ENCODE results near the gene GPR183. TPM values are rescaled to one million over a fixed set of nuclear protein-coding genes. Genes with fewer than 3 reads are reported as not detected.

Gene GPR183
- total RNA-seq, 8 experiments from 2014 or later, result 0.63 to 6.1 (median 1.1) TPM

DNA sequence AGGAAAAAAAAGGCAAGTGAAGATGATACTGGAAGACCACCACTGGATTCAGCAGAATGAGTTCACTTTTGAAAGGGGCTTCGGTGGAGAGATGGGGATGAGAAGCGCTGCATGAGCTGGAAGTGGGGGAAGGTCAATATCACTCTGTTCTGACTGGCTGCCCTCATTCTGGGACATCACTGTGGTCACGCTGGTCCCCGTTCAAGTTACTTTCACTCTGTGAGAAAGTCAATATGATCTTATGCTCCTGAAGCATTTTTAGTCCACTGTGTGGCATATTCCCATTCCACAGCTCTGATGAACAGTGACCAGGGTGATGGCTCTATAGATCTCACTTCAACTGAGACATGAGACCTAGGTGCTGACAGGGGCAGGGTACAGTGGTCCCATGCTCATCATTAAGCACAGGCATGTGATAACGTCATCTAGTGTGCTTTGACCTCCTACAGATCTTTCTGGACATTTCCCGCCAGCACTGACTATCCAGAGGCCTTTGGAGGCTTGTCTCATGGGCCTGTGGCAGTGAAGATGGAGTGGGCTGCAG lies 40.2 kb upstream of the GPR183 start:
- WGBS, 10 experiments, result 93 to 100% (median 94%) methylated on average over 2 to 5 of the region's 6 CpGs; no CpG with 5 or more reads in 5 of the 10 experiments
- H3K4me1 ChIP-seq (replicated peaks in 1 of 2), result peaks cover 5 to 7% of the 10 kb centered on the region in 2 donors
- in situ Hi-C loops (cut with MboI; ENCODE audit: low pct_unique_long_range_greater_than_20kb in 2 of 9, low sequenced_read_pairs in 9 of 9, unreplicated experiment in 9 of 9), result no loop called here
- no peak for ATAC-seq (replicated peaks in 6 of 8)
- H3K27ac ChIP-seq, result no peak overlapping the region
- no peak overlapping the region for H3K4me3 ChIP-seq

DNA sequence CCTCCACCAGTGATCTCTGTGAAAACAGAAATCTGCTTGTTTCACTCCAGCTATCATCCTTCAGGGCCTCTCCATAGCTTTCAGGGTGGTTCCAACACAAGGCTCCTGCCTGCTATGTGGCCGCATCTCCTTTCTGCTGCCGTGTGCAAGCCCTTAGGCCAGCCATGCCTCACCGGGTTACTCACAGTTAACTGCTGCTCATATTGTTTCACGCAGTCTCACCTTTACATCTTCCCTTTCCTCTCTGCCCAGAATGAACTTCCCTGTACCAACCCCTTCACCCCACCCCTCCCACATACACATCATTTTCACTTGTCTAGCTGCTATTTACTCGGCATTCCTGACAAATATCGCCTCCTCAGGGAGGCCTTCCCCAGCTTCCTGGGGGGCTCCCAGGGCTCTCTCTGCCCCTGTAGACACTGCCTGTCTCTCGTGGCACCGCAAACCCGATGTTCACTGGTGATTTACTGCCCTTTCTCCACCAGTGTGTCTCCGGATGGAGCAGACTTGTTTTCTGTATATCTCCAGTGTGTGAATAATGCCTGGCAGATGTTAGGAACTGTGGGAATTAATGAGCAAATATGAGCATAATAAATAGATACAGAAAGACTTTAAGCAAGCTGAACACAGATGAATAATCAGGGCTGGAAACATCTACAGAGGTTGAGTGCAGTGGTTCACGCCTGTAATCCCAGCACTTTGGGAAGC lies 39.3 kb upstream of the GPR183 start:
- in situ Hi-C loops (cut with MboI; ENCODE audit: low pct_unique_long_range_greater_than_20kb in 2 of 9, low sequenced_read_pairs in 9 of 9, unreplicated experiment in 9 of 9), result no loop called here
- H3K27ac ChIP-seq, result no peak overlapping the region
- peaks cover 5 to 7% of the 10 kb centered on the region in 2 donors for H3K4me1 ChIP-seq (replicated peaks in 1 of 2)
- H3K4me3 ChIP-seq, result no peak overlapping the region
- WGBS, 10 experiments, result 20 to 100% (median 73%) methylated on average over 1 to 8 of the region's 11 CpGs; no CpG with 5 or more reads in 3 of the 10 experiments
- ATAC-seq (replicated peaks in 6 of 8), result peak; percentile 18 to 91 (median 76)

DNA sequence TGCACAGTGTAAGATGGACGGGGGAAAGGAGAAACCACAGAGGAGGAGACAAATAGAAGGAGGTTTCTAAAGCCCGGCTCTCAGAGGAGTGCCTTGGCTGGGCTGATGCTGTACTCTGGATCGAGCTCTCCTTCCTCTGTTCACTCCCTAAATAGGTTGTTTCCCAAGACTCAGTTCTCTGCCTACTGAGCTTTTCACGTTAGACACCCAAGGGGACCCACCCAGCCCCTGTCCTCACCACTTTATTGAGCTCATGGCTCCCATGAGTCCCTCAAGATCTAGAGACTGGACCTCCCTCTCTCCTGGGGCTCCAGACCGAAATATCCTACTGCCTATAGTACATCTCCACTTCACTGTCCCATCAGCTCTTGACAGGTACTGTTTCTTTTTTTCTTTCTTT lies 38.1 kb upstream of the GPR183 start:
- Histone ChIP-seq H3K27ac (no peak overlapping the region), H3K4me1 (replicated peaks in 1 of 2) (peaks cover 5 to 7% of the 10 kb centered on the region in 2 donors), H3K4me3 (no peak overlapping the region)
- 76 to 100% (median 100%) methylated on average over 1 to 4 of the region's 5 CpGs; no CpG with 5 or more reads in 1 of the 10 experiments for WGBS, 10 experiments
- ATAC-seq (replicated peaks in 6 of 8), result no peak
- in situ Hi-C loops (cut with MboI; ENCODE audit: low pct_unique_long_range_greater_than_20kb in 2 of 9, low sequenced_read_pairs in 9 of 9, unreplicated experiment in 9 of 9), result no loop called here

DNA sequence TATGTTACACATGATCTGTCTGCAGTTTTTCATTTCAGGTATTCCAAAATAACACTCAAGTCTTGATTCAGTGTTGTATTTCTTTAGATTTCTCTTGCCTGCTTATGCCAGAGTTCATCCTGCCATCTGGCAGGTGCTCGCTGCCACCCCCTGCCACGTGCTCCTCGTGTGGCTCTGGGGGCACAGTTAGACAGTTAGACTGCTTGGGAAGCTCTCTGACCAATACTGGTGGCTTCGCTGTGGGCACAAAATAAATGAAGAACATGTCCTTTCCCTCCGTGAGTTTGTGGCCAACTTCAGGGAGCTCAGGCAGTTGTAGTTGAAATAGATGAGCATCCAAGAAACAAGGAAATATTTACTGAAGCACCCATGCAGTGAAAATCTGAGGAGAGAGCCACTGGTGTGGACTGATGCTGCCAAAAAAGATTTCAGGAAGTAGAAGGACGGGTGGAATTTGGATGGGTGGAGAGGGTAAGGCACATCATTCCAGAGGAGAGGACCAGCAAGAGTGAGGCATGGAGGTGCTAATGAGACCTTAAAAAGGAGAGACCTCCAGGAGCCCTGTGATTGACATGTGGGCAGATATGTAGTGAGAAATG lies 37.5 kb upstream of the GPR183 start:
- in situ Hi-C loops (cut with MboI; ENCODE audit: low pct_unique_long_range_greater_than_20kb in 2 of 9, low sequenced_read_pairs in 9 of 9, unreplicated experiment in 9 of 9), result no loop called here
- peaks cover 3 to 7% of the 10 kb centered on the region in 2 donors for H3K4me1 ChIP-seq (replicated peaks in 1 of 2)
- H3K27ac ChIP-seq, result no peak overlapping the region
- ATAC-seq (replicated peaks in 6 of 8), result no peak
- no peak overlapping the region for H3K4me3 ChIP-seq
- 63 to 100% (median 94%) methylated on average over 1 to 6 of the region's 6 CpGs; no CpG with 5 or more reads in 3 of the 10 experiments for whole genome bisulfite sequencing, 10 experiments

DNA sequence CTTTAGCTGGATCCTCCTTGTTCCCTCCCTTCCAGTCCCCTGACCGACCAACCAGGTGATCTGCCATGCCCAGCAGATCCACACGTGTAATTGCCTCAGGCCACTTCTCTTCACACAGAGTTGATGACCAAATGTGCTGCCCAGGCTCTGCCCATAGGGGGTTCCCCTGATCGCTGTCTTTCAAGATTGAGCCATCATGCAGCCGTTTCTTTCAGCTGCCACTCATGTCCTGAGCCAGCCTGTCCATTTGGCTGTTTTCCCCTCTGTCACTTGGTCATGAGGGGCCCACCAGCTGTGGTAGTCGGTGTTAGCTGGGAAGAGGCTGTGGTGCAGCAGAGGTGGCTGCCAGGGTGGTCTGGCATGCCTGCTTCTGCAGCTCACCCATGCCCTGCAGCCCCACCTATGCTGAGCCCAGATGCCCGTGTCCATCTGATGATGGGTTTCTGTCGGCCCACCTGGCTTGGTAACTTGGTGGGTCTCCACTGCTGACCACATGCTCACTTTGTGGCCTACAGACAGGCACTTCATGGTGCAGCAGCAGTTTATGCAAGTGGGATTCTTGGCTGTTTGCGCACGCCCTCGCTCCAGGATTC lies 35.6 kb upstream of the GPR183 start:
- peak in 1 of 8 experiments; percentile 20 for ATAC-seq (replicated peaks in 6 of 8)
- in situ Hi-C loops (cut with MboI; ENCODE audit: low pct_unique_long_range_greater_than_20kb in 2 of 9, low sequenced_read_pairs in 9 of 9, unreplicated experiment in 9 of 9), result no loop called here
- Histone ChIP-seq H3K27ac (no peak overlapping the region), H3K4me1 (replicated peaks in 1 of 2) (peaks cover 0 to 7% of the 10 kb centered on the region in 2 donors), H3K4me3 (no peak overlapping the region)
- 67 to 100% (median 80%) methylated on average over 1 to 4 of the region's 10 CpGs; no CpG with 5 or more reads in 3 of the 10 experiments for WGBS, 10 experiments

DNA sequence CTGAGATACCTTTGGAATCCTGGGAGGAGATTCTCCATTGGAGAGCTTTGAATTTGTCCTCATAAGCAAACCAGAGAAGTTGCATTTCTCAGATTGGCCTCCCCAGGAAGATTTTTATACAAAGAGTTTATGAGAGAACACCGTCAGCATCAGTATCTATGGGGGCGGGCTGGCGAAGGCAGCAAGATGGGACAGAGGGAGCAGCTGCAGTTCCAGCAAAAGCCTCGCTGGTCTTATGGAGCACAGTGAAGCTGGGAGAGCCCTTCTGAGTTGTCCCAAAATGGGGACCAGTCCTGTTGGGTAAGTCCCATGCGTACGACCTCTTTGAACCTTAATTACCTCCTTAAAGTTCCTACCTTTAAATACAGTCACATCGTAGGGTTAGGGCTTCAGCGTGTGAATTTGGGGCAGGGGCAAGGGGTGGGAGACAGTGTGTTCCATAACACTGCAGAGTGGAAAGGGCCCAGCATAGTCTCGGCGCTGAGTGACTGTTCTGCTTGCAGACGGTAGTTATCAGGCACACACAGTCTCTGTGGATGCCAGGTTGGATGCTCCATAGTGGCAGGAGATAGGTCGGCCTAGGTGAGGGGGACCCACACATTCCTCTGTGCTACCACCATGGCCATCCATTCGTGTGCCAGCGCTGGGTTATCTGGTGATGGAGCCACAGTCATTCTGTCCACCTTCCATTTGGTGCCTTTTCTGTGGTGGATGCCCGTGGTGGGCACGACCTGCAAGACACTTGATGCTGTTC lies 34.9 kb upstream of the GPR183 start:
- WGBS, 10 experiments, result 80 to 98% (median 93%) methylated on average over 1 to 9 of the region's 16 CpGs; no CpG with 5 or more reads in 4 of the 10 experiments
- Histone ChIP-seq H3K4me1 (replicated peaks in 1 of 2) (peaks cover 0 to 7% of the 10 kb centered on the region in 2 donors), H3K27ac (no peak overlapping the region), H3K4me3 (no peak overlapping the region)
- no peak for ATAC-seq (replicated peaks in 6 of 8)
- in situ Hi-C loops (cut with MboI; ENCODE audit: low pct_unique_long_range_greater_than_20kb in 2 of 9, low sequenced_read_pairs in 9 of 9, unreplicated experiment in 9 of 9), result no loop called here

DNA sequence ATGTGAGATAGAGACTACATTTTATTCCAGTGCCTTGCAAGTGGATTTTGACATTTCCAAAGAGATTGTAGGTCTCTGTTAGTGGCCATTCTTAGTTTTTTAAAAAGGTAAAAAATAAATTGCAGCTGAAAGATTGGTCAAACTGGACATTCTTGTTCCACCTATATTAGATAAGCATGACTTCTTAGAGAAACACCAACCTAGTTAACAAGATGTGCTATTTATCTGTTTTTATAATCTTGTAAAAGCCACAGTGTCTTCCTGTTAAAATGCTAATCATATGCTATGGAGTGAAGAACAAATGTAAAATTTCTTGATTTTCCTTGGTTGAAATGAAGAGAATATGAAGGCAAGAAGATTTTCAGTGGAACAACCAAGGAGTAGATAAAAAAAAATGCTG lies 33.4 kb upstream of the GPR183 start:
- Histone ChIP-seq H3K4me1 (replicated peaks in 1 of 2) (no peaks in the 10 kb centered on the region), H3K4me3 (no peak overlapping the region), H3K27ac (no peak overlapping the region)
- ATAC-seq (replicated peaks in 6 of 8), result no peak
- in situ Hi-C loops (cut with MboI; ENCODE audit: low pct_unique_long_range_greater_than_20kb in 2 of 9, low sequenced_read_pairs in 9 of 9, unreplicated experiment in 9 of 9), result no loop called here

DNA sequence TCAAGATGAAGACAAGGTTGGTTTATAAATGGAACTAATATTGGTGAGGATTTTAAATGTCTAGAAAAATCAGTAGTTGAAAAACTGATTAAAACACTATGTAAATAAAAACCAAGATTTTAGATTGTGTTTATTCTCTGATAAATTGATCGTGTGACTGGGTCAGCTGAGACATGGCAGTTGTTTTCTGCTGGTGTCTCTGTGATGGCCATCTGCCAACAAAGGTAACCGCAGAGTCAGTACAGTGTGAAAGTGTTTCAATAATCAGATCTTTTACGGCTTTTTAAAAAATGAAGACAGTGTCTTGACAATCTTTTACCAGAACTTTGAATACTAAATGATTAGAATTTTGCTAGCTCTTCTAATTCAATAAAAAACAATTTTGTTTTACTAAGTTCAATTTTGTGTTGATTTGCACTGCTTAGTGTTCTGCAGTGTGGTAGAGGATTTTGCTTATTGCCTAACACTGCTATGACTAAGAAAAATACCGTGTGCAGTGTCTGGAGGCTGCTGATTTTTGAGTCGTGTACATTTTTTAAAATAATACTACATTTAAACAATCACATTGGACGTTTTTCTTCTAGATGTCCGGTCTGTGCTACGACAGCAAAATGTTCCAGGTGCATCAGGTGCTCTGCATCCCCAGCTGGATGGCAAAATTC lies 32.7 kb upstream of the GPR183 start:
- Histone ChIP-seq H3K4me3 (no peak overlapping the region), H3K27ac (no peak overlapping the region), H3K4me1 (replicated peaks in 1 of 2) (no peaks in the 10 kb centered on the region)
- ATAC-seq (replicated peaks in 6 of 8), result no peak
- 46 to 100% (median 89%) methylated on average over 2 to 8 of the region's 8 CpGs for WGBS, 10 experiments
- in situ Hi-C loops (cut with MboI; ENCODE audit: low pct_unique_long_range_greater_than_20kb in 2 of 9, low sequenced_read_pairs in 9 of 9, unreplicated experiment in 9 of 9), result no loop called here

DNA sequence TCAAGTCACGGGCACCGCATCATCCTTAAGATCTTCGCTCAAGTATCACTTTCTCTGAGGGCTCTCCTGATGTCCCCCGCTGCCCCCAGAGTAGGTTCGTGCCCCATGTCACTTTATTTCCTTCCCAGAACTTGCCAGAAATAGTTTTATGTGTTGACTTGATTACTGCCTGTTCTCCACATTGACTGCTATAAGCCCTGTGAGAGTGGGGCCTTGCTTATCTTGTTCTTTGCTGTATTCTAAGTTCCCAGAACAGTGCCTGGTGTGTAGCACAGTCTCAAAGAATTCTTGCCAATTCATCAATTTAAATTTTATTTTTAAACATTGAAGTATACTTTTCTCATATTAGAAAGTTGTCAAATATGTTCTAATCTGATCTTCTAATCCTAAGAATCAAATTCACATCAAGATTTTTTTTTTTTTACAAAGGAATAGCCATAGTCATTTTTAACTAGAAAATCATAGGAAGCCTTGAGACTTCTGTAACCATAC lies 32.1 kb upstream of the GPR183 start:
- 80 to 100% (median 96%) methylated on average over 1 to 5 of the region's 5 CpGs; no CpG with 5 or more reads in 1 of the 10 experiments for WGBS, 10 experiments
- Histone ChIP-seq H3K4me3 (no peak overlapping the region), H3K27ac (no peak overlapping the region), H3K4me1 (replicated peaks in 1 of 2) (no peaks in the 10 kb centered on the region)
- ATAC-seq (replicated peaks in 6 of 8), result no peak
- in situ Hi-C loops (cut with MboI; ENCODE audit: low pct_unique_long_range_greater_than_20kb in 2 of 9, low sequenced_read_pairs in 9 of 9, unreplicated experiment in 9 of 9), result no loop called here

DNA sequence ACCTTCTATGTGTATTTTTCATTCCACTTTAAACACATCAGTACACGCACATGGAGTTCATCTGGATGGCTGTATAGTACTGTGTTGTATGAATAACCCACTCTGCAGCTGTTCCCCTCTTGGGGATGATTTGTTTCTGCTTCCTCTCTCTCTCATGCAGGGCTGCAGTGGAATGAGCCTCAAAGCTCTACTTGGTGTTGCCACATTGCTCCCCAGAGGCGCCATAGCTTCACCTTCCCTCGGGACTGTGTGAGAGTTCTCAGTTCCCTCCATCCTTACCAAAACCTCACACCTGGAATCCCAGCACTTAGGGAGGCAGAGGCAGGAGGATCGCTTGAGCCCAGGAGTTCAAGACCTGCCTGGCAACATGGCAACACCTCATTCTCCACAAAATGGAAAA lies 28.4 kb upstream of the GPR183 start:
- no peak overlapping the region for H3K27ac ChIP-seq
- no peaks in the 10 kb centered on the region for H3K4me1 ChIP-seq (replicated peaks in 1 of 2)
- no peak for ATAC-seq (replicated peaks in 6 of 8)
- in situ Hi-C loops (cut with MboI; ENCODE audit: low pct_unique_long_range_greater_than_20kb in 2 of 9, low sequenced_read_pairs in 9 of 9, unreplicated experiment in 9 of 9), result no loop called here
- 67 to 100% (median 100%) methylated on average over 1 to 2 of the region's 4 CpGs; no CpG with 5 or more reads in 4 of the 10 experiments for WGBS, 10 experiments
- no peak overlapping the region for H3K4me3 ChIP-seq

DNA sequence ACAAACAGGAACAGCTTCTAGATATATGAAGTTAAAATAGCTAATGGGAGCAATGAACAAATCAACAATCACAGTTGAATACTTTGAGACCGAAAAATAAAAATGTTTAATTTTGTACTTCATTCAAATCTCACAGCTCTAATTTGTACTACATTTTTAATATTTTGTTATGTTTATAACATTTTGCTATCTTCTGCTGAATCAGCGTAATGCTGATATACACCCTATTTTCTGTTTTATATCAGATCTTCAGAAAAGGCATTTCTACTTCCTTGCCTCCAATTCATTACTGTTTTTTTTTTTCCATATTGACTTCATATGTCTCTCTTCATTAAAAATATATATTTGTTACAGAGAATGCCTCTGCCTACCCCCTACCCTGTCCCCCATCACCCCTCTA lies 27.9 kb upstream of the GPR183 start:
- no peak for ATAC-seq (replicated peaks in 6 of 8)
- in situ Hi-C loops (cut with MboI; ENCODE audit: low pct_unique_long_range_greater_than_20kb in 2 of 9, low sequenced_read_pairs in 9 of 9, unreplicated experiment in 9 of 9), result no loop called here
- Histone ChIP-seq H3K27ac (no peak overlapping the region), H3K4me3 (no peak overlapping the region), H3K4me1 (replicated peaks in 1 of 2) (no peaks in the 10 kb centered on the region)
- WGBS, 10 experiments, result 78 to 100% (median 98%) methylated on average over 1 to 2 of the region's 2 CpGs

DNA sequence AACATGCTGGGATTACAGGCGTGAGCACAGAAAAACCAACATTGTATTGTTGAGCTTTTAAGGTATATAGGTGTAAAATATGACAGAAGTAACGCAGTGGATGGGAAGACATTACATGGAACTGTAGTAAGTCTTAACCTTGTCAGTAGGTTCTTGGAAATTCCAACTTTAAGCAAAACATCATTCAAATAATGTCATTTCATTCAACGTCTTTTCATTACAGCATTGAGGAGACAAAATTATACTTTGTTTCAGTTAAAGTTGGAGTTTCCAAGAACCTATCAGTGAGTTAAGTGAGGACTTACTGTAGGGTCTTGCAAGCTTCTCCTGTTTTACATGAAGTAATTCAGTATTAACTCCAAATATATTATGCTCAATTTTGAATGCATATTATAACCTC lies 27.0 kb upstream of the GPR183 start:
- in situ Hi-C loops (cut with MboI; ENCODE audit: low pct_unique_long_range_greater_than_20kb in 2 of 9, low sequenced_read_pairs in 9 of 9, unreplicated experiment in 9 of 9), result no loop called here
- no peak overlapping the region for H3K4me3 ChIP-seq
- WGBS, 10 experiments, result 40 to 100% (median 94%) methylated on average over 1 to 3 of the region's 3 CpGs
- no peak overlapping the region for H3K27ac ChIP-seq
- no peaks in the 10 kb centered on the region for H3K4me1 ChIP-seq (replicated peaks in 1 of 2)
- no peak for ATAC-seq (replicated peaks in 6 of 8)
